ENCODE data around the gene HELZ. TPM values are rescaled to one million over a fixed set of nuclear protein-coding genes. Genes with fewer than 3 reads are reported as not detected.

HELZ gene
- total and polyA plus RNA-seq, 2 donors (not counting 3 experiments of a cell fraction or from before 2014, with no cell fraction given) = 8.0 to 47.3 TPM

- dilution Hi-C loops (cut with MboI; ENCODE audit: extremely low pct_ligation_motif_present, low sequenced_read_pairs) = no loop called here
- TF ChIP-seq EZH2 (IDR thresholded peaks at IDR 0.05; ENCODE audit: borderline replicate concordance, low read depth, low read length, severe bottlenecking) = no peak
- no peak for TF ChIP-seq POLR2AphosphoS5 (IDR thresholded peaks at IDR 0.05; ENCODE audit: insufficient read depth, low read depth, low read length)
- TF ChIP-seq MYC (IDR thresholded peaks at IDR 0.05; ENCODE audit: low read depth, low read length) = no peak
- no peak for TF ChIP-seq MAX (IDR thresholded peaks at IDR 0.05; ENCODE audit: insufficient read depth, insufficient read length)
- TF ChIP-seq POLR2A (IDR thresholded peaks at IDR 0.05; ENCODE audit: low read depth, low read length) = no peak
- TF ChIP-seq, protein P1, sequence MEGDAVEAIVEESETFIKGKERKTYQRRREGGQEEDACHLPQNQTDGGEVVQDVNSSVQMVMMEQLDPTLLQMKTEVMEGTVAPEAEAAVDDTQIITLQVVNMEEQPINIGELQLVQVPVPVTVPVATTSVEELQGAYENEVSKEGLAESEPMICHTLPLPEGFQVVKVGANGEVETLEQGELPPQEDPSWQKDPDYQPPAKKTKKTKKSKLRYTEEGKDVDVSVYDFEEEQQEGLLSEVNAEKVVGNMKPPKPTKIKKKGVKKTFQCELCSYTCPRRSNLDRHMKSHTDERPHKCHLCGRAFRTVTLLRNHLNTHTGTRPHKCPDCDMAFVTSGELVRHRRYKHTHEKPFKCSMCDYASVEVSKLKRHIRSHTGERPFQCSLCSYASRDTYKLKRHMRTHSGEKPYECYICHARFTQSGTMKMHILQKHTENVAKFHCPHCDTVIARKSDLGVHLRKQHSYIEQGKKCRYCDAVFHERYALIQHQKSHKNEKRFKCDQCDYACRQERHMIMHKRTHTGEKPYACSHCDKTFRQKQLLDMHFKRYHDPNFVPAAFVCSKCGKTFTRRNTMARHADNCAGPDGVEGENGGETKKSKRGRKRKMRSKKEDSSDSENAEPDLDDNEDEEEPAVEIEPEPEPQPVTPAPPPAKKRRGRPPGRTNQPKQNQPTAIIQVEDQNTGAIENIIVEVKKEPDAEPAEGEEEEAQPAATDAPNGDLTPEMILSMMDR (IDR thresholded peaks at IDR 0.05; ENCODE audit: extremely low read depth in 1 of 2, insufficient read depth in 1 of 2, low read depth in 1 of 2, low read length in 2 of 2) = no peak
- no peak for TF ChIP-seq JUN (IDR thresholded peaks at IDR 0.05; ENCODE audit: borderline replicate concordance, insufficient read depth, insufficient read length, low read depth)
- H2AFZ ChIP-seq (ENCODE audit: low read depth, low read length) = no peak overlapping the region
- H3K4me3 ChIP-seq (replicated peaks in 1 of 3; ENCODE audit: insufficient read depth in 1 of 3, low read depth in 1 of 3, low read length in 3 of 3) = no peak overlapping the region
- H3K9ac ChIP-seq (replicated peaks; ENCODE audit: extremely low read depth, insufficient read depth, low read length) = no peak overlapping the region
- FAIRE-seq (no peak), DNase-seq (ENCODE audit: low read depth, low spot score) (no peak)
- no peaks in the 10 kb centered on the region for H3K9me3 ChIP-seq (replicated peaks; ENCODE audit: control insufficient read depth, insufficient read depth, low read length)
- no TSS peak for BruUV-seq (replicated peaks)
- no peaks in the 10 kb centered on the region for H3K27me3 ChIP-seq (ENCODE audit: control insufficient read depth in 2 of 2, insufficient read depth in 2 of 2, low read length in 2 of 2)
- intact Hi-C loops (cut with micrococcal nuclease) = no loop called here
- POLR2A ChIA-PET = no interaction called here
- H3K4me2 ChIP-seq (ENCODE audit: insufficient read depth, low read length) = no peak overlapping the region
- no peaks in the 10 kb centered on the region for H3K36me3 ChIP-seq (ENCODE audit: control insufficient read depth in 2 of 2, extremely low read depth in 1 of 2, insufficient read depth in 2 of 2, low read length in 2 of 2)
- H3K9me1 ChIP-seq (replicated peaks; ENCODE audit: control insufficient read depth, extremely low read depth, insufficient read depth, low read length) = no peaks in the 10 kb centered on the region
- no peaks in the 10 kb centered on the region for H3K4me1 ChIP-seq (ENCODE audit: control insufficient read depth, extremely low read depth, insufficient read depth, low read length)
- H4K20me1 ChIP-seq (replicated peaks; ENCODE audit: control insufficient read depth, extremely low read depth, insufficient read depth, low read length) = no peaks in the 10 kb centered on the region
- no peak overlapping the region for H3K27ac ChIP-seq (ENCODE audit: insufficient read depth, low read depth, low read length)
- H3K79me2 ChIP-seq (ENCODE audit: control insufficient read depth, insufficient read depth, low read length) = no peaks in the 10 kb centered on the region
- CTCF ChIA-PET = no interaction called here
Observed at GRCh38 chr17:67040652-67041051, 204.3 kb downstream of the HELZ start.
